ENCODE results near the gene ZNF580. TPM values are rescaled to one million over a fixed set of nuclear protein-coding genes. Genes with fewer than 3 reads are reported as not detected.
A peak's percentile ranks its signal among the peaks of the same experiment; 100 is the strongest.

The ZNF580 gene
- total RNA-seq, 2 experiments from 2014 or later = 24.4 to 50.0 TPM

DNA sequence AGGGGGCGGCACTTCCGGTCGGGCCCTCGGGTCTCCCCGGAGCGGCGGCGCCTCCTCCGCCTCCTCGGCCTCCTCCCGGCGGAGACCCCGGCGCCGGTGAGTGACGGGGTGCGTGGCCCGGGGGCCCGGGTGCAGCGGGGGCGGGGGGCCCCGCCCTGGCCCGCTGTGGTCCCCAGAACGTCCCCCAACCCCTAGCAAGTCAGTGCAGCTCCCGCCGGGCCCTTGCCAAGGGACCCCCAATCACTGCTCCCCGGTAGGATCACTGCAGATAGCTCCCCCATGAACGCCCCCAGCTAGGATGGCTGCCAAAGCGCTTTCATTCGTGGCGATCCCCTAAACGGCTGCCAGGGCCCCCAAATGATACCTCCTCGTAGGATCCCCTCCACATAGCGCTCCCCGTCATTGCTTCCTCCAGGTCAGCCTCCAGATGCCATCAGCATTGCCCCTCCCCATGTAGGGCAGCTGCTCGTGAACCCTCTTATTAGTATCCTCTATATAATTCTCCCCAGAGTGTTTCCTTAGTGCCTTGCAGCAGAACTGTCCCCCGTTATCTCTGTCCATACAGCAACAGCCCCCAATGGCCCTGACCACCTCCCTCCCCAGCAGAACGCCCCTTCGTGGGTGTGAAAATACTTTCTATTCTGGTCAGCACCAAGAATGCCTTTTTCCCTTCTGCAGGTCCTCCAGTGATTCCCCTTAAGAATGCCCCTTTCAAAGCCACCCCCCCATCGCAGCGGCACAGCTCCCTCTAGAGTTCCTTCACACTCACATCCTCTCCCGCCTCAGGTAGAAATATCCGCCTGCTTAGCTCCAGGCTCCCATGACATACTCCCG lies 34.9 kb upstream of the ZNF580 start, which contains the start of gene ZNF865:
Gene ZNF865 (plus strand): TSS at position 11 of the 834 bp plus-strand sequence. CDS start 7,972 bp downstream, outside the sequence.
- Histone ChIP-seq H3K9me2 (ENCODE audit: insufficient read depth, low read length) (no peaks in the 10 kb centered on the region), H3K9me3 (ENCODE audit: low read length) (no peaks in the 10 kb centered on the region), H3K4me2 (ENCODE audit: low read length) (peak within 1 kb of the TSS; percentile 99), H3K79me2 (ENCODE audit: insufficient read depth, low read depth, low read length) (peaks cover 20% of the 10 kb centered on the region), H3K36me3 (ENCODE audit: insufficient read depth, low read length) (peaks cover 29% of the 10 kb centered on the region), H3K4me3 (ENCODE audit: low read depth, low read length, poor library complexity, severe bottlenecking) (peak within 1 kb of the TSS; percentile 95), H3K4me1 (ENCODE audit: insufficient read depth, low read length, poor library complexity, severe bottlenecking) (peaks cover 33% of the 10 kb centered on the region), H4K20me1 (ENCODE audit: insufficient read depth, low read length) (no peaks in the 10 kb centered on the region), H3K27ac (ENCODE audit: low read depth, low read length, poor library complexity, severe bottlenecking) (peak within 1 kb of the TSS; percentile 97), H2AFZ (ENCODE audit: low read length) (peak within 1 kb of the TSS; percentile 54; the same call in 1 of the 2 replicates)
- POLR2A ChIA-PET = interaction anchor here (0.8 kb wide), 2 partner anchors 18 to 540 kb away, joined by 3 read pairs; no protein-coding TSS in a partner anchor
- CTCF ChIA-PET (ENCODE audit: unreplicated experiment) = no interaction called here
- peak; percentile 80 for DNase-seq (ENCODE audit: low spot score)
- intact Hi-C loops (cut with micrococcal nuclease; ENCODE audit: unreplicated experiment) = loop anchor here (1.0 kb wide), 1 partner anchor 90 kb away; no protein-coding TSS in a partner anchor
- no TSS peak for BruUV-seq (replicated peaks)
- TF ChIP-seq, protein P1, sequence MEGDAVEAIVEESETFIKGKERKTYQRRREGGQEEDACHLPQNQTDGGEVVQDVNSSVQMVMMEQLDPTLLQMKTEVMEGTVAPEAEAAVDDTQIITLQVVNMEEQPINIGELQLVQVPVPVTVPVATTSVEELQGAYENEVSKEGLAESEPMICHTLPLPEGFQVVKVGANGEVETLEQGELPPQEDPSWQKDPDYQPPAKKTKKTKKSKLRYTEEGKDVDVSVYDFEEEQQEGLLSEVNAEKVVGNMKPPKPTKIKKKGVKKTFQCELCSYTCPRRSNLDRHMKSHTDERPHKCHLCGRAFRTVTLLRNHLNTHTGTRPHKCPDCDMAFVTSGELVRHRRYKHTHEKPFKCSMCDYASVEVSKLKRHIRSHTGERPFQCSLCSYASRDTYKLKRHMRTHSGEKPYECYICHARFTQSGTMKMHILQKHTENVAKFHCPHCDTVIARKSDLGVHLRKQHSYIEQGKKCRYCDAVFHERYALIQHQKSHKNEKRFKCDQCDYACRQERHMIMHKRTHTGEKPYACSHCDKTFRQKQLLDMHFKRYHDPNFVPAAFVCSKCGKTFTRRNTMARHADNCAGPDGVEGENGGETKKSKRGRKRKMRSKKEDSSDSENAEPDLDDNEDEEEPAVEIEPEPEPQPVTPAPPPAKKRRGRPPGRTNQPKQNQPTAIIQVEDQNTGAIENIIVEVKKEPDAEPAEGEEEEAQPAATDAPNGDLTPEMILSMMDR (conservative IDR thresholded peaks at IDR 0.05; ENCODE audit: low read length) = peak; percentile 88
- TF ChIP-seq EZH2phosphoT487 (IDR thresholded peaks at IDR 0.05; ENCODE audit: borderline replicate concordance, low read depth, low read length) = no peak

DNA sequence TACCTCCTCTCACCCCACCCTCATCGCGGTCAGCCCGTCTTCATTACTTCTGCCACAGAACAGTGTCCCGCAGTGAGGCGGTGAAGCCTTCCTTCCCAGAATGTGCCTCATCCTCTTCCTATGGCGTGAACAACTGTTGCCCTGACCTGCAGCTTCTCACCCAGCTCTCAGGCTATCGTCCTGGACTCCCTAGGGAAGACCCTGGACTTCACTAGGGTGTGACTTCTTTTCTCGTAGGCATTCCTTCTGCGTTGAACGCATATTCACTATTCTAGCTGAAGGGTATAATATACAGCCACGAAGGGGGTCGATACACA lies 34.4 kb upstream of the ZNF580 start:
- POLR2A ChIA-PET = interaction anchor here (0.8 kb wide), 2 partner anchors 19 to 539 kb away, joined by 3 read pairs; no protein-coding TSS in a partner anchor
- intact Hi-C loops (cut with micrococcal nuclease; ENCODE audit: unreplicated experiment) = loop anchor here (1.0 kb wide), 1 partner anchor 90 kb away; no protein-coding TSS in a partner anchor
- peak overlapping the region; percentile 99 for H3K4me2 ChIP-seq (ENCODE audit: low read length)

More for the DNA sequence above, 34.4 kb upstream of the ZNF580 start:
- H3K9me2 ChIP-seq (ENCODE audit: insufficient read depth, low read length) = no peaks in the 10 kb centered on the region
- H3K4me1 ChIP-seq (ENCODE audit: insufficient read depth, low read length, poor library complexity, severe bottlenecking) = peaks cover 28% of the 10 kb centered on the region
- CTCF ChIA-PET (ENCODE audit: unreplicated experiment) = interaction anchor here (1.0 kb wide), 1 partner anchor 19 kb away, joined by 3 read pairs; no protein-coding TSS in a partner anchor
- no peak for DNase-seq (ENCODE audit: low spot score)
- H2AFZ ChIP-seq (ENCODE audit: low read length) = no peak overlapping the region
- no peaks in the 10 kb centered on the region for H4K20me1 ChIP-seq (ENCODE audit: insufficient read depth, low read length)
- peaks cover 20% of the 10 kb centered on the region for H3K79me2 ChIP-seq (ENCODE audit: insufficient read depth, low read depth, low read length)
- H3K27ac ChIP-seq (ENCODE audit: low read depth, low read length, poor library complexity, severe bottlenecking) = peak overlapping the region; percentile 97
- peaks cover 33% of the 10 kb centered on the region for H3K36me3 ChIP-seq (ENCODE audit: insufficient read depth, low read length)
- no TSS peak for BruUV-seq (replicated peaks)
- peak overlapping the region; percentile 95 for H3K4me3 ChIP-seq (ENCODE audit: low read depth, low read length, poor library complexity, severe bottlenecking)
- TF ChIP-seq EZH2phosphoT487 (IDR thresholded peaks at IDR 0.05; ENCODE audit: borderline replicate concordance, low read depth, low read length) = no peak
- TF ChIP-seq, protein P1 (conservative IDR thresholded peaks at IDR 0.05; ENCODE audit: low read length) = peak; percentile 55; the same call in 1 of the 2 replicates
- H3K9me3 ChIP-seq (ENCODE audit: low read length) = no peaks in the 10 kb centered on the region

All from OCI-LY7 (cell line).